Measurements from ENCODE around the gene STOX1.

DNA sequence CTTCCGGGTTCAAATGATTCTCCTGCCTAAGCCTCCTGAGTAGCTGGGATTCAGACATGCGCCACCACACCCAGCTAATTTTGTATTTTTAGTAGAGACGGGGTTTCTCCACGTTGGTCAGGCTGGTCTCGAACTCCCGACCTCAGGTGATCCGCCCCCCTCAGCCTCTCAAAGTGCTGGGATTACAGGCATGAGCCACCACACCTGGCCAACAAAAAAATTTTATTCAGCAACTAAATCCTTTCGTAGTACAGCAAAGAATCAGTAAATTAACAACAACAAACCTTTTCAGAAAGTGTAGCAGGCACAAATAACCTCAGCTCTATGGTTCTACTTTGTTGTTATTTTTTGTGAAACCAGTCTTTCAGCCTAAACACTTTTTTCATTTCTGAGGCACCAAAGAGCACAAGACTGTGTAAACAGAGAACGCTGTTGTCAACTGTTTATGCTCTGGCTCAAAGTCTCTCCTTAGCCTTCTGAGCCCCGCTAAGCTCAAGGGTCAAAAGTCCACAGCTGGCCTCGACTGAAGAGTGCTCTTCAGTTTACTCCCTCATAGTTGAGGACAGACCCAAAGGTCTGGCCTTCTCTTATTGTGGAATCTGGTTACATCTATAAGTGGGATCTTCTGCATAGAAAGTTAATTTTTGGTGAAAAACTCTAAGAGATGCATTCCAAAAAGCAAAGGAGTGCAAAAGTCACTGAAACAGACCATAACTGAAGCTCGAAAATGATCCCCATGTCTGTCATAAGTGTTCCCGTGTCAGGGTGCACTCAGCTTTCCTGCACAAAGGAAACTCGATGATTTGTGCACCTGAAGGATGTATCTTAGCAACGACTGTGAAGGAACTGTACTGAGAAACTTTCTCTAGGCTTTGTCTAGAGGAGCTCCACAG is 49.2 kb downstream of the STOX1 start:
- no peak for TF ChIP-seq GATA2 (IDR thresholded peaks at IDR 0.05; ENCODE audit: low read depth, low read length)
- no peak for TF ChIP-seq GATA3 (IDR thresholded peaks at IDR 0.05; ENCODE audit: low read depth, low read length)

Data from SH-SY5Y (cell line).